Measurements from ENCODE around the gene GPR143.

Gene GPR143

DNA sequence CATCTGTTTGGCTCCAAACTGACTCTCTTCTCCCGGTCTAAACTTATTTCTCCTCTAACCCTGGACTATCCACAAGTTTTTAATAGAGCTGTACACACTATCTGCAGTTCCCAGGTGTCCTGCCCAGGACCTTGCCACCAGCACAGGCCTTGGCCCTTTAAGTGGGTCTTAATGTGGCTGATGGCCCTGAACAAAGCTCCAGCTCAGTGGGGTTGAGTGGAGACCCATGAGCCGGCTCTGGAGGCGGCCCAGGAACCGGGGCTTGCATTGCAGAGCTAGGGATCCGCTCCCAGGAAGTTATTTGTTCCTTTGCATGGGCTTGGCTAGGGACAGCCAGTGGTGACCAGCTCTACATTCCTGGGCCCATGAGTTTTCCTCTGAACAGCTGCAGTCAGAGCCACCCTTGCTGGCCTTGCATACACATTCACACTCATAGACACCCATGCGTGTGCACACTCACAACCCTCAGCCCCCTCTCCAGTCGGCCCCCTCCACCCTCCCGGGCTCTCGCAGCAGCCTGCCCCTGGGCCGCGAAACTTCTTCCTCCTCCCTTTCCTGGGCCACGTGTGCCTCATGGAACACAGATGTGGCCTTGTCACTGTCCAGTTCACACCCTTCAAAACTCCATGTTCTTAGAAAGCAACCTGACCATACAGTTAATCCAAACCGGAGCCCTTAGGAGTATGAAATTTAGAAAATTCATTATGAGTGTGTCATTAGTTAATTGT, 58.2 kb downstream of the GPR143 start:
- no peak for DNase-seq

DNA sequence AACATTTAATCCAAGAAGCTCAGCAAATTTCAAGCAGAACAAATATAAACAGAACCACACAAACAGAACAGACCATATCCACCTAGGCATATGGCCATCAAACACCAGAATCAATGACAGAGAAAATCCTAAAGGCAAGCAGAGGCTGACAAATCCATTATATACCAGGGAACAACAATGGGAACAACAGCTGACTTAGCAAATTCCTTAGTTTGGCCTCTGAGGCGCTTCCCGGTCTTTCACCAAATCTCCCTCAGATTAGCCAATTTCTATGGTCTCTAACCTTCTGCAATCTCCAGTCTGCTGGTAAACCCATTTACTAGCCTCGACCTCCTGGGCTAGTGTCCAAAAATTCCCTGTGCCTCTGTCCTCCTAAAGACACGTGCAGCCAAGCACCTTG, 59.2 kb downstream of the GPR143 start:
- DNase-seq: no peak

DNA sequence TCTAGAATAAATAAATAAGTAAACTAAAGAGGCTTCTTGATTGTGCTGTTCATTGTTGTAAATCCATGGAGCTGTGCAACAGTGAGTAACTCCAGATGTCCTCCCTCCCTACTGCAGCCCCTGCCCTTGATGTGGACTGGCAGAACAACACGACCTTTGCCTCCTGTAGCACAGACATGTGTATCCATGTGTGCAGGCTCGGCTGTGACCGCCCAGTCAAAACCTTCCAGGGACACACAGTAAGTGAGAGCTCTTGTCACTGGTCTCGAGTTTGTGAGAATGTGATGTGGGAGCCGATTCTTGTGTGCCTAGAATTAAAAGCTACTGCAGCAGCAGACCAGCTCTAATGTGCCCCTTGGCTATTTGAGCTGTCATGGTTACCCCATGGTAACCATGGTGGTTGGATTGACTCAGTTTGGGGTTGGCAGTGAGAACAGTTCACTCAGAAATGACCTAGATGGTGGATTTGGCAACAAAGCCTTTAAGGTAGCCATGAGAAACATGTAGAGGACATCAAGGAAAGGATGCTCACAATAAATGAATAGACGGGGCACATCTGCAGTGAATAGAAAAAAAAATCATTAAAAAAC, 60.7 kb downstream of the GPR143 start:
- DNase-seq: no peak

DNA sequence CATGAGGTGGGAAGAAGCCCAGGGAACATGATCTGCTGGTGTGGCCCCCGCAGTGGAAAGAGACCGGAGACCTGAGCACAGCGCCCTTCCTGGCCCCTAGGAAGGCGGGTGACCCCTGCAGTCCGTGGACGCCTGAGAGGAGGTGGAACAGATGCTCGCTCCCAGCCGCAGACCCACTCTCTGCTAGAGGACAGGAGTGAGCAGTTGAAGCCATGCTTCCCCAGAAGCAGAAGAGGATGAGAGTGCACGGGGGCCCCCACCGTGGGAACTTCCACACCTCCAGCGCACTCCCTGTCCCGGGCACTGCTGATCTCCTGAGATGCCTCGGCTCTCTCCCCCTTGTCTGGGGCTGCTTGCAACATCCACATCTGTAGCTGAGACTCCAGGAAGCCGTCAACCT, 62.2 kb downstream of the GPR143 start:
- DNase-seq: no peak

DNA sequence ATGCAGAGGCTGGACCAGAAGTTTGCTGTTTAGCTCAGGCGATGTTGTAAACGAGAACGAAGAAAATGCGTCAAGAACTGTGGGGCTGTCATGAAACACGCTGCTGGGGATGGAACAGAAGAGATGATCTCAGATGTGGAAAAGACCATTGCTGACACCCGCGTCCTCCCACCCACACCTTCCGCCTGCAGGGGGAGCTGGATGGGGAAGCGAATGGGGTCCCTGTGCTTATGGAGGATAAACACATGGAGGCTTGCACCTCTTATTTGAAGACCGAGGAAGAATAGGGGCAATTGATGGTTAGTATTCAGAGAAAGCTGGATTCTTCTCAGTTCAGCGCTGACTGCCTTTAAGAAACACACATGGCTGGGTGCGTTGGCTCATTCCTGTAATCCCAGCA, 63.9 kb downstream of the GPR143 start:
- no peak for DNase-seq

DNA sequence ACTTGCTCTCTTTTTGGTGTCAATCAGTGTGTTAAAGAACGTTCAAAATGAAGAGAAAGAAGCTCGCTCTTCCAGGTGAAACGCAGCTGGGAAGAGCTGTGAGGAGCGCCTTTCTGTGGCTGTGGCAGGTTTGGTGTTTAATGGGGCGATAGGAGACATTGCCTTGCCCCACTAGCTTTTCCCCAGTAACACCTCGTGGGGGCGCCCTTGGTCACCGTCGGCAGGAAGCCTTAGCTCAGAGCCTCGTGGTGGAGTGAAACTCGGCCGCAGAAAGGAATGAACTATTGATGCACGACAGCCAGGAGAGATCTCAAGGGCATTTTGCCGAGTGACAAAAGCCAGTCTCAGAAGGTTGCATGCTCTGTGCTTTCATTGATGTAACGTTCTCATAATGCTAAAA, 65.1 kb downstream of the GPR143 start:
- no peak for DNase-seq

DNA sequence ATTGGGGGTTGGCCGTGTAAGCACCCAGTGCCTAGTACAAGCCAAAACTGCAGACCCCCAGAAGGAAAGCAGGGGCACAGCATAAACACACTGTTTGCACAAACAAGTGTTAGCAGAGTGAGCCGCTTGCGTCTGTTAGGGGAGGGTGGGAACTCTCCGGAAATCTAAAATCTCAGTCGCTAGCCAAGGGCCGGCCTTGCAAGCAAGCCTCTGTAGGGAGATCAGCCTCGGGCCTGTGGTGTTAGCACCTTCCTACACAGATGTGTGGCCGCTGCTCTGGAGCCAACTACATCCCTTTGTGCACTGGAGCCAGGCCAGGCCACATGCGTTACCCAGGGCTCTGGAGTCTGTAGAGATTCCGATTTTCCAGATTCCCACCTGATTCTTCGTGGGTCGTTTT, 67.1 kb downstream of the GPR143 start:
- no peak for DNase-seq

DNA sequence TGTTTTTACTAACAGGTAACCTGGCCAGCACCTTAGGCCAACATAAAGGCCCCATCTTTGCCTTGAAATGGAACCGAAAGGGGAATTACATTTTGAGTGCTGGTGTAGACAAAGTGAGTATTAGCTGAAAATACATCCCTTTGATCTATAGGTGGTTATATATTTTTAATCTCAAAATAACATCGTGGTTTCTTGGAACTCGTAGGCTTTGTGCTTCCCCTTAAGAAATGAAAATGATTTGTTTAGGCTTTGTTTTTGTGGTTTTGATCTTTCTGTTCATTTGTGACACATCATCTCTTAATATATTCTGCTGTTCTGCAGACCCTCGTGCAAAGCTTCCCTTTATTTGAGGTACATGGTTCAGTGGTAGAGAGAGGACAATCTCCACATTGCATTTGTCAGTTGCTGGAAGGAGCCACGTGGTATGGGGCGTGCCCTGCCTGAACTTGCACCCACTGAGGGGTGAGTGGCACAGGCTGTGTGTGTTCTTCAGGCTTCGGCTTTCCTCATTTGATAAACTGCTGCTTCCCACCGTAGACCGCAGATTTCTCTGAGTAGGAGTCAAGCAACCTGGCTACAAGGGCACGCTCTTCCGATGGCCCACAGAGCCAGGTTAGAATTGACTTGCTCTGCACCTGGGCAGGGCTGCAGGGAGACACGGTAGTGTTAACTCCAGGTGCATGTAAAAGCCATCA, 72.2 kb downstream of the GPR143 start:
- DNase-seq: no peak

DNA sequence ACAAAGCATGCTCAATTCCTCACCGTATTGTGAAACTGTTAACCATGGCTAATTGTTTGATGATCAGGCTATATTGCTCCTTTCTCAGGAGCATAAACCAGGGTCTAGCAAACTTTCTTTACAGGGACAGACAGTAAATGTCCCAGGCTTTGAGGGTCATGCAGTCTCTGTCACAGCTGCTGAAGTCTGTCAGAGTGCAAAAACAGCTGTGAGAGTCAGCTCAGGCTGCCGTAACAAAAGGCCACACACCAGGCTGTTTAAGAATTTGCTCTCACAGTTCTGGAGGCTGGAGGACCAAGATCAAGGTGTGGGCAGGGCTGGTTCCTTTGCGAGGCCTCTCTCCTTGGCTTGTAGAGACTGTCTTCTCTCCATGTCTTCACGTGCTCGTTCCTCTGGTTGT, 75.6 kb downstream of the GPR143 start:
- DNase-seq: no peak

DNA sequence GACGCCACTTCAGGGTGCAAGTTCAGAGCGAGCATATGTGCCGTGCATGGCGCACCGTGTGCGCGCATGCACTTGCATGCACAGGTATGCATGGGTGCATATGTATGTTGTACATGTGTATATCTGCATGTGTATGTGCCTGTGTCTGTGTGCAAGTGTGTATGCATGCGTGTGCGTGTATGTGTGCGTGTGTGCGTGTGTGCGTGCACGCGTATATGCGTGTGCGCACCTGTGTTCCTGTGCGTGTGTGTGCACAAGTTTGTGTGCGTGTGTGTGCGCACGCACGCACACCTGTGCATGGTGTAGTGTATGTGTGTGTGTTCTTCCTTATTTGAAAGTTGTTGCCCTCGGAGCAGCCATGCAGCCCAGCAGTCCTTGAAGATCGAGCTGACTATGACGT, 76.8 kb downstream of the GPR143 start:
- no peak for DNase-seq

DNA sequence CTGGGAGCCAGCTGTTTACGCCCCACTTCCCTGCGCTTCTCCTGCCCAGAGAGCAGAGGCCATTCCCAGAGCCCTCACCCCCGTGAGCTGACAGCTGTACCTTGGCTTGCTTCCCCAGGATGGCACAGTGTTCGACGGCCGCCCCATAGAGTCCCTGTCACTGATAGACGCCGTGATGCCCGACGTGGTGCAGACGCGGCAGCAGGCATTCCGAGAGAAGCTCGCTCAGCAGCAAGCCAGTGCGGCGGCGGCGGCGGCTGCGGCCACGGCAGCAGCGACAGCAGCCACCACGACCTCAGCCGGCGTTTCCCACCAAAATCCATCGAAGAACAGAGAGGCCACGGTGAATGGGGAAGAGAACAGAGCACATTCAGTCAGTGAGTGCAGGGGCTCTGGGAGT, 77.7 kb downstream of the GPR143 start:
- DNase-seq: no peak

DNA sequence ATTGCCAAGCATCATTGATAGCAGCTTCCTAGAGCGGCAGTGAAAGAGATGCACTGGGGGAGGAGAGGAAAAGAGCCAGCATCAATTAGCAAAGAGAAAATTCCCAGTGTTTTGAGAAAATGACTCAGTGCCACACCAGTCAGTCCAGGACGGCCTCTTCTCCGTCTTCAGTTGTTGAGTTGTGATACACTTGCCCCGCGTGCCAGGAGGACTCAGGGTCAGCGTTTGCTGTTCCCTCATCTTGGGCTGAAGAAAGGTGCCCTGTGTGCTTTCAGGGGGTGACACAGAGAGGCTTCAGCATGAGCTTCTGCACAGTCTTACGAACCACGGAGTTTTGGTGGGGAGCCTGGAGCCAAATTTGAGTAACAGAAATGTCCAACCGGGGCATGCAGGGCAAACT, 82.3 kb downstream of the GPR143 start:
- DNase-seq: no peak

DNA sequence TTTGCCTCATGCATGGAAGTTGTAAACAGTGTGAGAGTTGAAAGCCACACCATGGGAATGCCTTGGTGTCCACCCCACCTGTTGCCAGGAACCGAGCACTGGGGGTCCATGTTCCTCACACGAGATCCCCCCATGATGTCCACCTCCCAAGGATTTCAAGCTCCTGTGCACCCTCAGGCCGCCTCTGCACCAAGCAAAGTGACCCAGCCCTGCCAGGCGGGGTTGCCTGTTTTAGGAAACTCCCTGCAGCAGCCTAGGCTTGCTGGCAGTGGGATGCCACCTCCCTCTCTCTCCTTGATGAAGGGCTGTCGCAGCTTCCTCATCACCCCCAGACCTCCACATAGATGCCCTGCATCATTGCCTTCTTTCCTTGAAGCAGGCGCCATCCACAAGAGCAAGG, 82.8 kb downstream of the GPR143 start:
- no peak for DNase-seq

DNA sequence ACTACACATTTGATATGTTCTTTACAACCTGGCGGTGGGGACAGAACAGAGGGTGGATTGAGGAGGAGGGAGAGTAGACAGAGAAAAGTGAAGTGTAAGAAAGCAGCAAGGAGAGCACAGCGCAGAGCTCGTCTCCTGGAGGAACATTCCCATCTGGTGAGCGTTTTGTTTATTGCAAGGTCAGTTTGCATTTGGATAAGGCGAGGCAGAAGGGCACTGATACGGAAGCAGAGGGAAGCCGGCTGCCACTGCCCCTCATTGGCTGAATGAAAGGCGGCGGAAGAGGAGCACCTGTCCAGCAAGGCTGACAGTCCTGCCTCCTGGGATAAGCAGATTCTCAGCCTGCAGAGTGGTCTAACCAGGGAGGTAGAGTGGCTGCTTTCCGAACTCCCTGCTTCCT, 83.2 kb downstream of the GPR143 start:
- DNase-seq: no peak

DNA sequence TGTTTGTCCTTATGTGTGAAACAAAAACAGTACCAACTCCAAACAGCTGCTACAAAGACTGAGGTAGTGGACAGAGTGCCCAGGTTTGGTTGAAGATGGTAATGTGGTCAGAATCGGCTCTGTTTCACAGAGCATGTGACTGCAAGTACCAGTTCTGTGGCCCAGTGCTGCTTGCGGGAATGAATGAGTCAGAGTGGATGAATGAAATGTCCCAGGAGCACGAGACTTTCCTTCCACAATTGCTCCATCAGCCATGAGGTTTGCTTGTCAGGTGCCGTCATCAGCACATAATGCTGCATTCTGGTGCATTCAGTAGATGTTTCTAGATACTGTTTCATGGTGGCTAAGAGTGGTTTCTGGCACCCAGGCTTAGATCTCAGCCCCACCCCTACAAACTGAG, 84.2 kb downstream of the GPR143 start:
- no peak for DNase-seq

DNA sequence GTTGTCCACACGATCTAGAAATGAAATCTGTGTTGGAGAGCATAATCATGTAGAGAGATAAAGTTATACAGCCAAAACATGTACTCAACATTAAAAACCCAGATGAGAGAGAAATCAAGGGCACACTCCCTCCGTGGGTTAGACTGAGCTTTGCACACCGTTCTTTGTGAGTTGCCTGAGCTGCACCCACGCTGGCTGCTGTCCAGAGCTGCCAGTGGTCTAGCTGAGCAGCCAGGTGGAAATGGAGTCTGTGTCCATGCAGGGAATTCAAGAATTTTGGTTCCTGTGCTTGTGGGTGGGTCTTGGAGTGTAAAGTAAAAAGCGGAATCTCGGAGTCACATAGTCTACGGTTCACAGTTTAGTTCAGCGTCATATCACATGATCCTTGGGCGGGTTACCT, 84.6 kb downstream of the GPR143 start:
- DNase-seq: no peak

DNA sequence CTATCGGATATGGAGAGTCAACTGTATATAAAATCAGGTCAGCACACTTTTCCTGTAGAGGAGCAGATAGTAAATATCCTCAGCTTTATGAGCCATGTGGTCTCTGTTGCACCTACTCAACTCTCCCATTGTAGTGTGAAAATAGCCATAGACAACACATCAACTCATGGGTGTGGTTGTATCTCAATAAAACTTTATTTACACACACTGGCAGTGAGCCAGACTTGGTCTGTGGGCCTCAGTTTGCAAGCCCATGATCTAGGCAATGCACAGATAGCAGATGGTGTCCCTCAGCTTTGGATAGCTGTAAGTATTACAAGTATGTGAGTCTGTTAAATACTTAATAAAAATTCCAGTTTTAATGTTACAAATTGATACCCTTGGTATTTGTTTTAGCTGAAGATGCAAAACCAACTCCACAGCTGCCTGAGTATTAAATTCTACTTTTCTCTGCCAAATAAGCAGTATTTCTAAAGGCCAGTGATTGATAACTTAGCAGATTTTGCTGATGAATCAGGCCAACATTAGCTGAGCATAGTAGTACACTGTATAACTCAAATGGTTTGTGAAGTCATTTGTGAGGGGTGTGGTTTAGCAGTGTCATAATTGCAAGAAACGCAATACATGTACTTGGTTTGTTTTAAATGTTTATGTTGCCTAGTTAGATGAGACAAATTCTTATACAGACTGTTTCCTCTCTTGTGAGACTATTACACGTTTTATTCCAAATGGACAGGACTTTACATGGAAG, 87.3 kb downstream of the GPR143 start:
- DNase-seq: no peak

DNA sequence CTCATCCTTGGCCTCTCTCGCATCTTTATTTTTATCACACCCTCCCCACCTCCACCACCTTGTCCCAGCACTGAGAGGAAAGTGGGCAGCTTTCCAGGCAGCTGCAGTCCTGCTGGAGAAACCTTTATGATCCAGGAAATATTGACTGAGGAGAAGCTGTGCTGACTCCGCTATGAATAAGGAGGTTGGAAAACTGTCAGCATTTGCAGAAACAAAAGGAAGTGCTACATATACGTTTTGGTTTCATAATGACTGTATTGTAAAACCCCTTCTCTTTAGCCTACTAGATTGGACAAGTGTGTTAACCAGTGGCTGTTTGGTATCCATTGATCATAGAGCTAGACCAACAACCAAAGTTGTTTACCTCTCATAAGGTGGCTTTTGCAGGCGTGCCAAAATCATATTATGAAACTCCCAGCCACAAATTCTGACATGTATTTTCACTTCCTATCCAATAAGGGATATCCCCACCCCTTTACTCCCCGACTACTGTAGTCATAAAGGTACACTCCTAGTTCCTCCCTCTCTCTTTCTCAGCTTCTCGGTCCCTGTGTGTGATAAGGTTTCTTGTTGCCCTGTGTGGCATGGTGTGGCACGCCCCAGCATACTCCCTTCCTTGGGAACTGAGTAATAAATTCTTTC, 88.4 kb downstream of the GPR143 start:
- no peak for DNase-seq

DNA sequence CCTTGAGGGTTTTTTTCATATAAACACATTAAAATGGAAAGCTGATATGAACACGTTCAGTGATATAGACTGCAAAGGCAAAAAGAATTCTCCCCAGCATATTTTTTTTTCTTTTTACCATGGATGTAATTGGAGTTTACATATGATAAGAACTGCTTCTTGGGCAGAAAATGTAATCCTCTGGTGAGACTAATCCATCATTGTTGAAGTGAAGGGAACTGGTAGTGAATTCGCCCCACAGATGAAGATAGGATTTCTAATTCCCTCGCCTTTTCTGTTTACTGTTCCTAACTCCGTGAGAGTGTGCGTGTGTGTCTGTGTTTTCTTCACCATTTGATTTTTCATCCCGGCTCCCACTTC, 88.9 kb downstream of the GPR143 start:
- DNase-seq: no peak

DNA sequence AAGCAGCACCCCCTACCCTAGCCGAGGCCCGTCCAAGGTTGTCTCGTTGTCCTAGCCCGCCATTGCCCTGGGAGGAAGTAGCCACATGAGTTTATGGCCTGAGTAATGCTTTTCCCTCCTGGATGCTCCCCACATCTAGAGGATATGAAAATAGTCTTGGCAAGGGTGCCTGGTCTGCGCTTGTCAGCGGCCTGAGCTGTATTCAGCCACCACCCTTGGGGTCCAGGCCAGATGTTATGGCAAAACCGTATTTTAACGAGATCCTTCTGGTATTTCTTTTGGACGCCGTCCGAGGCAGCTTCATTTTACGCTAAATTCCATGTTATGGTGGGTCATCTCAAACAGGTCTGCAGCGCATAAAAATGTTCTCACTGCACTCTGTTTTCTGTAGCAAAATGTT, 89.3 kb downstream of the GPR143 start:
- no peak for DNase-seq

Measured in CD4-positive, alpha-beta T cell treated with Interleukin-6 for 4 hours (primary cell).